Measurements from ENCODE around the gene ACTN4.

The ACTN4 gene

GRCh38 chr19:38697641-38698071 lies 50.2 kb downstream of the ACTN4 start:
- no peak for FAIRE-seq

DNA sequence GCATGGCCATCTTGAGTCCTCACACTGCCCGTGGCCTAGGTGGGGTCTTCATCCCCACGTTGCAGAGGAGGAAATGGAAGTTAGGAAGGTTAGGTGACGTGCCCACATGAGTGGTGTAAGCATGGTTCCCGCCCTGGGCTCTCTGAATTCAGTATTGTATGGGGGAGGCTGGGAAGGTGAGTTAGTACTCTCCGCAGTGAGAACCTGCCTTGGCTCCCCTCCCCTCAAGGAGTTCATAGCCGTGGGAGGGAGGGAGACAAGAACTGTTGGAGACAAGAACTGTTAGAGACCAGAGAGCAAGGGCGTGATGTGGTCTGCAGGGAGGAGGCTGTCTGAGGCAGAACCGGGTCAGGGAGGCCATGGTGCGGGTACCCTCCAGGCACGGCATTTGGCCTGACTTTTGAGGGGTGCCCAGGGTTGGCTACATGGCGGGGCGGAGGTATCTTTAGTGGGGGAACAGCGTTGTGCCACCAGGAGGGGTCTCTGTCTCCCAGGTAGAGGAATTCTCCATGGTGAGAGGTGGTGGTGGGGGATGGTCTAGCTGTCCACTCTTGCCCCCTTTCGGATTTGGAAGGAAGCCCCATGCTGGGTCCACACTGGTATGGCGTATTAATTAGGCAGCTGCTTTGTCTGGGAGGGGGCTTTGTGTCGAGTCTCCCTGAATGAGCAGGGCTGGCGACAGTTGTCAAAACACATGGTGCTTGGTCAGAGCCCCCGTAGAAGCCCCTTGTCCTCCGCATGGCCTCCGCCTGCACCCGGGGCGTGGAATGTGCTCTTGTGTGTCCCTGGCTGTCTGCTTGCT lies 51.0 kb downstream of the ACTN4 start:
- no peak for FAIRE-seq

DNA sequence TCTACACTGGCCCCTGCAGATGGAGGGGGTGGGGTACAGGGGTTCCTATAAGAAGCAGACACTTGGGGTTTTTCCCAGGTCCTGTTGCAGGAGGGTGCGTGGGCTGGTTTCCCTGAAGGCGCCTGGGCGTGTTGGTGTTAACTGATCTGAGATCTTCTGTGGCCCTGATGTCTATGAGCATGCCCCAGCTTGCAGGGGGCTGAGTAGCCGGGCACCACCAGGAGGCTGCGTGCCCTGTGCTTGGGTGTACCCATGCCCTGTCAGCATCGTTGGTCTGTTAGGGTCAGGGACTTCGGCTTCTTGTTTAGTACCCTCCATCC lies 51.5 kb downstream of the ACTN4 start:
- no peak for FAIRE-seq

- FAIRE-seq, result no peak
Measured at GRCh38 chr19:38699647-38700349, 52.3 kb downstream of the ACTN4 start.

DNA sequence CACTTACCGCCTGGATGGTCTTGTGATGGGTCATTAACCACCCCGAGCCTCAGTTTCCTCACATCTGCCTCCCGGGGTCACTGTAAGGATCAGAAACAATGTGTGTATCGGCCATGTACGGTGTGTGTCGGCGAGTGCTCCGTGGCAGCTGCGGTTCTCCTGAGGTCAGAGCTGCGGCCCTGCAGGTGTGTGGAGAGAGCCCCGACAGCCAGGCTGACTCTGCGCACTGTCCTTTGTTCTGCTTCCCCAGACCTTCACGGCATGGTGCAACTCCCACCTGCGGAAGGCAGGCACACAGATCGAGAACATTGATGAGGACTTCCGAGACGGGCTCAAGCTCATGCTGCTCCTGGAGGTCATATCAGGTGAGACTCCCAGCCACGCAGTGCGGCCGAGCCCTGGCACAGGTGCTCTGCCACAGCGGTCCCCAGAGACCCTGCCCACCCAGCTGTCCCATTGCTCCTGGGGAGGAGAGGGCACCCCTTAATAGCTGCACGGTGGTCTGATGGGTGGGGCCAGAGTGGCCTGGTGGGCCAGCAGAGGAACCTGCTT lies 53.0 kb downstream of the ACTN4 start:
- no peak for FAIRE-seq

DNA sequence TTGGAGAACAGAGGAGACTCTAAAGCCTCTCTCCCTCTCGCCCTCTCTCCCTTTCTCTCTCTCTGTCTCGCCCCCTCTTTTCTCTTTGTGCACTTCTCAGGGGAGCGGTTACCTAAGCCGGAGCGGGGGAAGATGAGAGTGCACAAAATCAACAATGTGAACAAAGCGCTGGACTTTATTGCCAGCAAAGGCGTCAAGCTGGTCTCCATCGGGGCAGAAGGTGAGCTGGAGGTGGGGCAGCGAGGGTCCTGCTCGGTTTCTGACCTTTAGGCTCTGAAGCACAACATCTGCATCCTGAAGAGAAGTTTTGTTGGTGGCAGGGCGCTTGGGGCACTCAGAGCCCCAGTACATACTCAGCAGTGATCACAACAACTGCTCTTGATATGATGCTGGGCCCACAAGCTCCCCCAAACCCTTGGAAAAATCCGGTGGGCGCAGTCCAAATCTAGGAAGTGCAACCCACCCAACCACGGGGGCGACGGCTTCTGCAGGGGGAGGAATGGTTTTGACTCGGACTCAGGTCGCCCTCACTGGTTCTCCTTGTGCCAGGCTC lies 53.5 kb downstream of the ACTN4 start:
- FAIRE-seq, result no peak

DNA sequence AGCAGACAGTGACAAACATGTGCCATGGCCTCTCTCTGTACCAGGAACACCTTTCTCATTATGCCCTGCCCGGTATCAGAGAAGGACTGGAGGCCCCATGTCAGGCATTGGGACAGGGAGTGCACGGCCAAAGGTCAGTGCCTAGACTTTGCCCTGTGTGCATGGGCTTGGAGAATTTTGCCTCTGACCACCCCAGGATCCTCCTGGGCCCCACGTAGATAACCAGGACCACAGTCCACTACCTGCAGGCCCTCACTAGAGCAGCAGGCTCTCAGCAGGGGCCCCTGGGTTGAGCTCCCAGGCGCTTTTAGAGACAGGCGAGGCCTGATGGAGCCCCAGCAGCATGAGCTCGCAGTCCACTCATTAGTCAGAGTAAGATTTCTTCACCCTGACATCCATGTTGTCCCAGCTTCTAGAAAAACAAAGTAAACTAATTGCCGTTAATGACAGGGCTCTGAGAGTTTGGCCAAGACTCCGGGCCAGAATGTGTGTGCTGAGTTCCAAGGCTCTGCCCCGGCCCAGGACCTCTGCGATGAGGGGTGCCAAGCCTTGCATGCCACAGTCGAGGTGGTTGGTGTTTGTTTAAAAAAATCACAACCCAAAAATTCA lies 54.1 kb downstream of the ACTN4 start:
- FAIRE-seq, result no peak

DNA sequence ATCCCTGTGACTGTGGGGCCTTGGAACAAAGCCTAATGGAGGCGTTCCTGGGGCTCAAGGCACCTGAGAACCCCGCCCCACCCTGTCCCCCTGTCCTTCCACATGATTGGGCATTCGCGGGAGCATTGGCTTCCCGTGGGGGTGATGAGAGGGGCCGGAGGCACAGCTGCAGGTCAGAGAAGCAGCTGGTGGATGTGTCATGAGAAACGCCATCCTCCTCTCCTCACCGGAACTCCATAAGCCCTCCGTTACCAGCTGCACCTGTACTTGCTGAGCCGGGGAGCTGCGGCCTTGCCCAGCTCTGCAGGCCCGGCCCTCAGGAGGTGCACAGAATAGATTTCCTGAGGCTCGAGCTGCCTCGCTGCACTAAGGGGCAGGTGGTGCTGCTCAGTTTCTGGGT lies 54.8 kb downstream of the ACTN4 start:
- FAIRE-seq, result no peak

DNA sequence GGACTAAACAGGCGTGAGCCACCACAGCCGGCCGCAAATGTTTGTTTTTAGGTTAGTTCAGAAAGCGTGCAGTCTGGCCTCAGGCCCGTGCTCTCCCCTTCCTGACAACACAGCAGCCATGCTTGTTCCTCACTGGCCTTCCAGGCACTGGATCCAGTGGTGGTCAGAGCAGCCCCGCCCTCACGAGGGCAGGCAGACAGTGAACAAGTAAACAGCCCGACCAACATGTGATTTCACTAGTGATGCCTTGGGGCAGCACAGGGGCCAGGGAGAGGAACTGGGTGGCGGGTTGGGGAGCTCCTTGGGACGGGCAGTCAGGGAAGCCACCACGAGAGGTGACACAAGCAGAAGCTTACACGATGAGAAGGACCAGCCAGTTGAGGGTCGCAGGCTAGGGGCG lies 56.1 kb downstream of the ACTN4 start:
- no peak for FAIRE-seq

DNA sequence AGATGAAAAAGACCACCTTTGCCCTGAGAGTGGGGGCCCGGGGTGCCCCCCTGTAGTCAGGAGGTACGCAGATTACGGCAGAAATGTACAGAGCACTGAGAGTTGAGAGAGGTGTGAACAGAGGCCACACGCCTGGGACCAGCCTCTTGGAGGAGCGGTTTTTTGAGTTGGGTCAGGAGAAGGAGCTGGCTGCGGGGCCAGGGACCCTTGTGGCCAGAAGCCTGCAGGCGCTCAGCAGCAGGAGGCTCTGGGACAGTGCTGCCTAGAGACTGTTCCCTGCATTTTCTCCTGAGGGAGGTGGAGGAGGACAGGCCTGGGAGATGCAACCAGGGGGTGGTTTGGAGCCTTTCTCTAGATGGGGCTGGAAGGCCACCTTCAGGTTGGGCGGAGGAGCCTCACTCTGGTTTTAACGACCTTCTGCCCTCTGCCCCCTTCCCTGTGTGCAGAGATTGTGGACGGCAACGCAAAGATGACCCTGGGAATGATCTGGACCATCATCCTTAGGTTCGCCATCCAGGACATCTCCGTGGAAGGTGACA lies 57.1 kb downstream of the ACTN4 start:
- FAIRE-seq, result no peak

DNA sequence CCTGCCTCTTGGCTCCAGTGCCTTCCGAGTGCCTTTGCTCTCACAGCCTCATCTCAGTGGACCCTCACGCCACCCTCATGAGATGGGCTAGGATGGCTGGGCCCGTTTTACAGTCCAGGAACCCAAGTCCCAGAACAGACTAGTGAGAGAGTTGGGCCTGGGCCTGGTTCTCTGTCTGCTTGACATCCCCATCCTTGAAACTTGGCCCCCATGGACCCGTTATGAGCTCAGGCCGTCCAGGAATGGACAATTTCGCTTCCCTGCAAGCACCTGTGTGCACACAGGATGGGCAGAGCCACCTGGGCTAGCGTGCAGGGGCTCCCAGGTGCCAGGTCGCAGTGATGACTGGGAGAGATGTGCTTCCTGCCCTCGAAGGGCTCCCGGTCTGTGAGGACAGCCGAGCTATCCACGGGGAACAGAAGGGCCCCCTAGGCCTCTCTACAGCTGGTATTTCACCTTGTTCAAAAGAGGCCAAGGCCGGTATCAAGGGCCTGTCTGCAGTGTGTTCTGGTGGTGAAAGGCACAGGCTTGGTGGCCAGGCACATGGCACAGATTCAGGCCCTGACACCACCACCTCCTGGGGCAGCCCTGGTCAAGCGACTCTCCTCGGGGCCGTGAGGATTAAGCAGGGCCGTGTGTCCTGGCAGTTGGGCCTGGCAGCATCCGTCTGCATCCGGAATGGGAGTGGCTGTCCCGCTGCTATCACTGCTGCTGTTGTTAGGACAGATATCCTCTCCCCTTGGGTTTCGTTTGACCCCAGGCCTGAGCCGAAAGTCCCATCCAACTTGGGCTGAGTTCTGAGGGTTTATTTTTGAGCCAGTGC lies 58.0 kb downstream of the ACTN4 start:
- FAIRE-seq, result no peak

- no peak for FAIRE-seq
Measured at GRCh38 chr19:38706792-38707511, 59.5 kb downstream of the ACTN4 start.

DNA sequence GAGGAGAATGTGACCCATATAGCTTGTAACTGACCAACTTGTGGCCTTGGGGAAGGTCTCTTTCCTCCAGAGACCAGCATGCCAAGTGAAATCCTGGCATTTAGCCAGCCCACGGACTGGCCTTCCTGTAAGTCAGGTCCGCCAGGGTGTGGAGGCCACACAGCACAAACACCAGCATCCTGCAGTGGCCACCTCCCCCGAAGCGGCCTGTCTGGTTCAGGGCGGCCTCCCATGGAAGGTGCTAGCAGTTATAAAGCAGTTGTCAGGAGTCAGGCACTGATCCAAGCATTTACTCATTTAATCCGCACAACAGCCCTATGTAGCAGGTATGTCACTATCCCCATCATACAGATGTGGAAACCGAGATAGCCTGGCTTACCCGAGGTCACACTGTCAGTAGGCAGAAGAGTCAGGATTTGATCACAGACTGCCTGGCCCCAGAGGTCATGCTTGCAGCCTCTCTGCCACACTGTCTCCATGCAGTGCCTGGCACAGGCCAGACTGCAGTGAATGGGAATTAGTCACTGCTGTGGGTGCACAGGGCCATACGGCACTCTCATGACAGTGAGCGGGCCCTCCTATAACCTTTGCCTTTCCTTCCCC lies 60.2 kb downstream of the ACTN4 start:
- FAIRE-seq, result no peak

GRCh38 chr19:38708413-38709024 lies 61.1 kb downstream of the ACTN4 start:
- FAIRE-seq, result no peak

- FAIRE-seq, result no peak
Measured at GRCh38 chr19:38709119-38709518, 61.7 kb downstream of the ACTN4 start.

DNA sequence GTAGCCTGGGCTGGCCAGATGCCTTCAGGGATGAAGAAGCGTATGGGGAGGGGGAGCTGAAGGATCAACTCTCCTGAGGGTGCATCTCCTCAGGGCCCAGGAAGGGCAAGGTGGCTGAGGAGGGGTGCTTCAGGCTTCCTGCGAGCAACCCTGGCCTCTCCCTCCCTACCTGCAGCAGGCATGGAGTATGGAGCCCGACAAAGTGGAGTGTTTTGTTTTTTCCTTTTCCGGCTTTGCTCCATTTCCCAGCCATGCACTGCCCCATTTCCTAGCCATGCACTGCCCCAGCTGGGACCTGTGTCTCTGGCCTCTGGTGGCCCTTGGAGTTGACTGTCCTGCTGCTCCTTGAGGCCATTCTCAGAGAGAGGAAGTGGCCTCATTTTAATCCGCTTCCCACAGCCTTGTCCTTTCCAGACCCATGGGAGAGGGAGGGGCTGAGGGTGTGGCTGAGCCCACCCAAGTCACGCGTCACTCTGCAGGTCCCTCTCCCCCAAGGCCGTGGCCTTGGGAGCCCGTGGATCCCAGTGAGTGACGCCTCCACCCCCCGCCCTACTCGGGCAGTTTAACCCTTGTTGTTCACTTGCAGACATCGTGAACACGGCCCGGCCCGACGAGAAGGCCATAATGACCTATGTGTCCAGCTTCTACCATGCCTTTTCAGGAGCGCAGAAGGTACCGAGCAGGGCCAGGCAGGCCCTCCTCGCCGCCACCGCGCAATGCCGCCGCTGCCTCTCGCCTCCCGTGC lies 62.4 kb downstream of the ACTN4 start:
- FAIRE-seq, result no peak

- FAIRE-seq, result no peak
Measured at GRCh38 chr19:38710416-38710702, 62.9 kb downstream of the ACTN4 start.

- no peak for FAIRE-seq
Measured at GRCh38 chr19:38710928-38711725, 63.7 kb downstream of the ACTN4 start.

GRCh38 chr19:38711726-38712153 lies 64.3 kb downstream of the ACTN4 start:
- FAIRE-seq, result no peak
